Progenitor cell of endocrine pancreas (in vitro differentiated cells): ENCODE measurements around the gene ZSWIM6. TPM values are rescaled to one million over a fixed set of nuclear protein-coding genes. Genes with fewer than 3 reads are reported as not detected.

Experiments used
- DNase-seq: peaks from one replicate; pipeline ENCODE4 v3.0.0; 2021; ENCODE audit warnings: low spot score; ENCODE audit not compliant: unreplicated experiment
- H3K27ac Mint-ChIP-seq: 2 replicates; pipeline ENCODE4 v1.8.0; 2021; ENCODE audit warnings: mild to moderate bottlenecking, moderate library complexity, mixed read lengths
- H3K27me3 Mint-ChIP-seq: 2 replicates; pipeline ENCODE4 v1.8.0; 2021; ENCODE audit warnings: mixed read lengths
- H3K36me3 Mint-ChIP-seq: 2 replicates; pipeline ENCODE4 v1.8.0; 2022; ENCODE audit warnings: mixed read lengths; ENCODE audit not compliant: insufficient read depth
- H3K4me1 Mint-ChIP-seq: 2 replicates; pipeline ENCODE4 v1.8.0; 2021; ENCODE audit warnings: low read depth, mixed read lengths
- H3K4me3 Mint-ChIP-seq: 2 replicates; pipeline ENCODE4 v1.8.0; 2021; ENCODE audit warnings: low read depth, mild to moderate bottlenecking, moderate library complexity, mixed read lengths
- H3K9me3 Mint-ChIP-seq: 2 replicates; pipeline ENCODE4 v1.8.0; 2021; ENCODE audit warnings: low read depth, mixed read lengths
- total RNA-seq: library from RNA; stranded (reverse); gene quantifications from 2 replicates; pipeline ENCODE4 v1.2.1, GENCODE V29; 2021
- TF ChIP-seq, protein P1 (sequence below): fragments of 200-600 bp; sonication (generic); IDR thresholded peaks from one replicate; pipeline ENCODE4 v1.5.0; 2021; ENCODE audit warnings: antibody characterized with exemption, mild to moderate bottlenecking; ENCODE audit not compliant: unreplicated experiment

The ZSWIM6 gene
- total RNA-seq, 1 donor from 2014 or later: 35.2 TPM

DNA sequence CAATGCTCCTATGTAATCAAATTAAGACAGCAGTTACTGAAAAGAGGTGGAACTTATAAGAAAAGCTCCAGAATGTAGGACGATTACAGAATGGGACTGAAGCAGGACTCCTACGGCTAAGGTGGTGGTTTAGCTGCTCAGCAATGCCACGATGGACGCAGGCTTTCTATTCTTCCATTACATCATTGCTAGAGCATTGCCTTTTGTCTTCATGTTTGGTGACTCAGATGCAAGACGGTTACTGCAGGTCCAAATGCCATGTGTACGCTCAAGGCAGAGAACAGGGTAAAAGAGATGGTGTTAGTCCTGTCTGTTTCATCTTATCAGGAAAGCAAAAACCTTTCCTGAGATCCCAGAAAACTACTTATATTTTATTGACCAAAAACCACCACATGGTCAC is 255.1 kb downstream of the ZSWIM6 start:
- TF ChIP-seq, protein P1, sequence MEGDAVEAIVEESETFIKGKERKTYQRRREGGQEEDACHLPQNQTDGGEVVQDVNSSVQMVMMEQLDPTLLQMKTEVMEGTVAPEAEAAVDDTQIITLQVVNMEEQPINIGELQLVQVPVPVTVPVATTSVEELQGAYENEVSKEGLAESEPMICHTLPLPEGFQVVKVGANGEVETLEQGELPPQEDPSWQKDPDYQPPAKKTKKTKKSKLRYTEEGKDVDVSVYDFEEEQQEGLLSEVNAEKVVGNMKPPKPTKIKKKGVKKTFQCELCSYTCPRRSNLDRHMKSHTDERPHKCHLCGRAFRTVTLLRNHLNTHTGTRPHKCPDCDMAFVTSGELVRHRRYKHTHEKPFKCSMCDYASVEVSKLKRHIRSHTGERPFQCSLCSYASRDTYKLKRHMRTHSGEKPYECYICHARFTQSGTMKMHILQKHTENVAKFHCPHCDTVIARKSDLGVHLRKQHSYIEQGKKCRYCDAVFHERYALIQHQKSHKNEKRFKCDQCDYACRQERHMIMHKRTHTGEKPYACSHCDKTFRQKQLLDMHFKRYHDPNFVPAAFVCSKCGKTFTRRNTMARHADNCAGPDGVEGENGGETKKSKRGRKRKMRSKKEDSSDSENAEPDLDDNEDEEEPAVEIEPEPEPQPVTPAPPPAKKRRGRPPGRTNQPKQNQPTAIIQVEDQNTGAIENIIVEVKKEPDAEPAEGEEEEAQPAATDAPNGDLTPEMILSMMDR: no peak
- Mint-ChIP-seq H3K27me3 (no peaks in the 10 kb centered on the region), H3K4me3 (no peak overlapping the region), H3K9me3 (peaks cover 8% of the 10 kb centered on the region), H3K27ac (no peak overlapping the region), H3K4me1 (no peaks in the 10 kb centered on the region), H3K36me3 (no peaks in the 10 kb centered on the region)
- DNase-seq: no peak

DNA sequence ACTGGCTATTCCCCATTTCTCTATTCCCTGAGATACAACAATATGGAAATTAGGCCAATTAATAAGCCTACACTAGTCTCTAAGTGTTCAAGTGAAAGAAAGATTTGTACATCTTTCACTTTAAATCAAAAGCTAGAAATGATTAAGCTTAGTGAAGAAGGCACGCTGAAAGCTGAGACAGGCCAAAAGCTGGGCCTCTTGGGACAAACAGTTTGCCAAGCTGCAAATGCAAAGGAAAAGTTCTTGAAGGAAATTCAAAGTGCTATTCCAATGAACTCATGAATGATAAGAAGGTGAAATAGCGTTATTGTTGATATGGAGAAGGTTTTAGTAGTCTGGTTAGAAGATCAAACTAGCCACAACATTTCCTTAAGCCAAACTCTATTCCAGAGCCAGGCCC is 256.2 kb downstream of the ZSWIM6 start:
- H3K4me1 Mint-ChIP-seq: no peaks in the 10 kb centered on the region
- H3K27me3 Mint-ChIP-seq: no peaks in the 10 kb centered on the region
- peaks cover 8% of the 10 kb centered on the region for H3K9me3 Mint-ChIP-seq
- no peak overlapping the region for H3K4me3 Mint-ChIP-seq
- TF ChIP-seq, protein P1: no peak
- H3K36me3 Mint-ChIP-seq: no peaks in the 10 kb centered on the region
- DNase-seq: no peak
- no peak overlapping the region for H3K27ac Mint-ChIP-seq

DNA sequence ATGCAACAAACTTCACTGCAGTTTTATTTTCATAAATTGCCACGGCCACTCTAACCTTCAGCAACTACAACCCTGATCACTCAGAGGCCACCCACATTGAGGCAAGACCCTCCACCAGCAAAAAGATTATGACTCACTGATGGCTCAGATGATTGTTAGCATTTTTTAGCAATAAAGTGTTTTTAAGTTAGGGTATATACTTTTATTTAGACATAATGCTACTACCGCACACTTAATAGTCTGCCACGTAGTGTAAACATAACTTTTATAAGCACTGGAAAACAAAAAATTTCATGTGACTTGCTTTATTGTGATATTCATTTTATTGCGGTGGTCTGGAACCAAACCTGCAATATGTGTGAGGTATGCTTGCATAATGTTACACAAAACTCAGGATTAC is 257.9 kb downstream of the ZSWIM6 start:
- Mint-ChIP-seq H3K27me3 (no peaks in the 10 kb centered on the region), H3K4me1 (no peaks in the 10 kb centered on the region), H3K9me3 (peaks cover 8% of the 10 kb centered on the region), H3K36me3 (no peaks in the 10 kb centered on the region), H3K4me3 (no peak overlapping the region), H3K27ac (no peak overlapping the region)
- TF ChIP-seq, protein P1: no peak
- no peak for DNase-seq

DNA sequence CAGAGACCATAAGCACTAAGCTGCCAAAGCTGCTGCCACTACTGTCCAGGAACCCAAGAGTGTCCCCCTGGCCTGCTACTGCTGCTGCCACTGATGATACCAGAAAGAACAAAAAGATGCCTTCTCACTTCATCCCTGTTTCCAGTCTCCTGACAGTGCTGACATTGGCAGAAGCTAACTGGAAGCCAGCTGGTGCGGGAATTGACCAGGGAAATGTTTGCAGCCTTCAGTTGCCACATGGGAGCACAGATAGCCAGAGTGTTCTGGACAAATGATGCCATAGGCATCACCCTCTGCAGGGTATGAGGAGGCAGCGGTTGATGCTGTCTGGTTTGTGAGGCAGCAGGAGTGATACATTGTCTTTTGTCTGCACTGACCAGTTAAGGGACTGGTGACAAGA is 258.4 kb downstream of the ZSWIM6 start:
- H3K36me3 Mint-ChIP-seq: no peaks in the 10 kb centered on the region
- no peaks in the 10 kb centered on the region for H3K27me3 Mint-ChIP-seq
- H3K27ac Mint-ChIP-seq: peak overlapping the region; percentile 59
- DNase-seq: no peak
- peaks cover 1% of the 10 kb centered on the region for H3K4me1 Mint-ChIP-seq
- TF ChIP-seq, protein P1: no peak
- no peak overlapping the region for H3K4me3 Mint-ChIP-seq
- H3K9me3 Mint-ChIP-seq: peaks cover 8% of the 10 kb centered on the region

DNA sequence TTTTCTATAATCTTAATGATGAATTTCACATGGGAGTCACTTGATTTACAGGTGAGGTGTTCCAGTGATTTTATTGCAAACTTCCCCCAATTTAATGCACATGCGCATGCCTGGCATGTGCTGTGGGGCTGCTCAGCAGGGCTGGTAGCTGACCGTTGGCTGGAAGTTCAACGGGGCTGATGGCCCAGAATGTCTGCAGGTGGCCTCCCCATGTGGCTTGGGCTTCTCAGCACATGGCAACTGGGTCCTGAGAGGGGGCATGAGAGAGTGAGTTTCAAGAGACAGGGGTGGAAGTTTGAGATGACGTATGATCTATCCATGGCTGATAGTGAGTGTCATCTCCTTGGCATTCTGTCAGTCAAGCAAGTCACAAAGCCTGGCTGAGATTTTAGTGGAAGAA is 259.8 kb downstream of the ZSWIM6 start:
- H3K27me3 Mint-ChIP-seq: no peaks in the 10 kb centered on the region
- DNase-seq: no peak
- H3K4me3 Mint-ChIP-seq: no peak overlapping the region
- H3K27ac Mint-ChIP-seq: no peak overlapping the region
- peaks cover 12% of the 10 kb centered on the region for H3K9me3 Mint-ChIP-seq
- TF ChIP-seq, protein P1: no peak
- peaks cover 5% of the 10 kb centered on the region for H3K4me1 Mint-ChIP-seq
- peaks cover 3% of the 10 kb centered on the region for H3K36me3 Mint-ChIP-seq
